Measurements from ENCODE around the gene GSTM2.

The GSTM2 gene

GRCh38 chr1:109712321-109712864, 44.5 kb downstream of the GSTM2 start:
- in situ Hi-C loops (cut with MboI; ENCODE audit: low sequenced_read_pairs): no loop called here

GRCh38 chr1:109713636-109714035, 45.8 kb downstream of the GSTM2 start:
- in situ Hi-C loops (cut with MboI; ENCODE audit: low sequenced_read_pairs): no loop called here

GRCh38 chr1:109714661-109715372, 47.0 kb downstream of the GSTM2 start:
- in situ Hi-C loops (cut with MboI; ENCODE audit: low sequenced_read_pairs): no loop called here

GRCh38 chr1:109716121-109716520, 48.3 kb downstream of the GSTM2 start:
- in situ Hi-C loops (cut with MboI; ENCODE audit: low sequenced_read_pairs): no loop called here

GRCh38 chr1:109716570-109717090, 48.8 kb downstream of the GSTM2 start:
- in situ Hi-C loops (cut with MboI; ENCODE audit: low sequenced_read_pairs): no loop called here

GRCh38 chr1:109717729-109718128, 49.9 kb downstream of the GSTM2 start:
- in situ Hi-C loops (cut with MboI; ENCODE audit: low sequenced_read_pairs): no loop called here

GRCh38 chr1:109718495-109718894, 50.6 kb downstream of the GSTM2 start:
- in situ Hi-C loops (cut with MboI; ENCODE audit: low sequenced_read_pairs): no loop called here

- in situ Hi-C loops (cut with MboI; ENCODE audit: low sequenced_read_pairs): no loop called here
These were observed 51.5 kb downstream of the GSTM2 start for GRCh38 chr1:109719337-109719837.

GRCh38 chr1:109721042-109721441, 53.2 kb downstream of the GSTM2 start:
- in situ Hi-C loops (cut with MboI; ENCODE audit: low sequenced_read_pairs): no loop called here

GRCh38 chr1:109721971-109722370, 54.1 kb downstream of the GSTM2 start:
- in situ Hi-C loops (cut with MboI; ENCODE audit: low sequenced_read_pairs): no loop called here

- in situ Hi-C loops (cut with MboI; ENCODE audit: low sequenced_read_pairs): no loop called here
These were observed 55.2 kb downstream of the GSTM2 start for GRCh38 chr1:109722908-109723691.

All from hTERT RPE-1 (cell line).